Effector memory CD4-positive, alpha-beta T cell (primary cell): ENCODE results near the gene FLAD1.

Experiments
- DNase-seq, 3 donors: peaks; one replicate each; pipeline ENCODE4 v3.0.0-alpha.2; 2020
- H3K27ac ChIP-seq: 2 replicates; pipeline ENCODE4 v1.7.0; 2013; ENCODE audit warnings: mild to moderate bottlenecking, low read length, moderate library complexity; ENCODE audit not compliant: insufficient read depth, poor library complexity, severe bottlenecking
- H3K27me3 ChIP-seq: replicated peaks from 2 replicates; pipeline ENCODE4 v1.7.0; 2013; ENCODE audit warnings: mild to moderate bottlenecking, low read length; ENCODE audit not compliant: insufficient read depth, control insufficient read depth, poor library complexity, severe bottlenecking
- H3K36me3 ChIP-seq: 2 replicates; pipeline ENCODE4 v1.7.0; 2013; ENCODE audit warnings: mild to moderate bottlenecking, low read length, moderate library complexity; ENCODE audit not compliant: control insufficient read depth, insufficient read depth
- H3K4me1 ChIP-seq: 2 replicates; pipeline ENCODE4 v1.7.0; 2013; ENCODE audit warnings: low read length, mild to moderate bottlenecking; ENCODE audit not compliant: control insufficient read depth, insufficient read depth, poor library complexity, severe bottlenecking
- H3K4me3 ChIP-seq: 2 replicates; pipeline ENCODE4 v1.7.0; 2013; ENCODE audit warnings: low read length, low read depth, mild to moderate bottlenecking; ENCODE audit not compliant: insufficient read depth, poor library complexity, severe bottlenecking
- H3K9me3 ChIP-seq: 2 replicates; pipeline ENCODE4 v1.7.0; 2013; ENCODE audit warnings: mild to moderate bottlenecking, low read length, moderate library complexity; ENCODE audit not compliant: control insufficient read depth

FLAD1 gene

GRCh38 chr1:154998818-154999570 is 15.8 kb downstream of the FLAD1 start:
- Histone ChIP-seq H3K4me1 (peaks cover 24% of the 10 kb centered on the region), H3K27ac (peak overlapping the region; percentile 98), H3K4me3 (peak overlapping the region; percentile 53), H3K9me3 (no peaks in the 10 kb centered on the region), H3K36me3 (no peaks in the 10 kb centered on the region), H3K27me3 (no peaks in the 10 kb centered on the region)
- peak; percentile 41 to 47 (median 44) for DNase-seq

DNA sequence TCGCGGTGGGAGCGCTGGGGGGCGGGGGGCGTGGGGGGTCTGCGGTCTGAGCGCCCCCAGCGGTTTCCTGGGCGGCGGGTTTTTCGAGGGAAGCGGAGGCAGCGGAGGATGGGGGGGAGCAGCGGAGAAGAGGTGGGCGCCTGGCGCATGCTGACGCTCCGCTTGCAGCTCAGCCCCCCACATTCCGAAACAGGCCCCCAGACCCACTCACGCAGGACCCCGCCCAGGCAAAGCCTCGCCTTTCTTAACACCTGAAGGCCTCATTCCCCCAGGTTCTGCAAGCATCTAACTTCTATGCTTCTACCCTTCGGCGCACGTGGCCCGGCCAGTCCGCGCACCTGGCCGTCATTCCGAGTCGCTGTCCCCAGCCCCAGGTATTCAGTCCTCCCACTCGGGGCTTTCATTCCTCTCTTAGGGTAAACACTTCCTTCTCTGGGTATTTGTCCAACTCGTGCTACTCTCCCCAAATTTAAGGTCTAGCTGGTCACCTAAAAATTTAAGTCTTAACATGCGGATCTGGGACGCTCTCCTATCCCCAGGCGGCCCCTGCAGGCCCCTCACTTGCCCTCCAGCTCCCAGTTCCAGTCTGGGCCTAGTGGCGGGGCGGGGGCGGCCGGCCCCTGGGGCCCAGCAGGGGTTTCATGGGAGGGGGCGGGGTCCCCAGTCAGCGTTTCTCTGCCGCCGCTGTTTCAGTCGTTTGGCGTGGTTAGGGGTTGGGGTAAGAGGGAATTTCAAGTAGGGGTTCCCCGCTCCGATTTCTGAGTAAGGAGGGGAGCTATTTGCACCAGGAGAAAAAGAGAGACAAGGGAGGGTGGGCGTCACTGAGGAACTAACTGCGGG is 16.6 kb downstream of the FLAD1 start:
- Histone ChIP-seq H3K4me1 (peaks cover 32% of the 10 kb centered on the region), H3K36me3 (no peaks in the 10 kb centered on the region), H3K27me3 (no peaks in the 10 kb centered on the region), H3K9me3 (no peaks in the 10 kb centered on the region), H3K4me3 (peak overlapping the region; percentile 53), H3K27ac (peak overlapping the region; percentile 98)
- peak; percentile 40 to 42 (median 42) for DNase-seq

DNA sequence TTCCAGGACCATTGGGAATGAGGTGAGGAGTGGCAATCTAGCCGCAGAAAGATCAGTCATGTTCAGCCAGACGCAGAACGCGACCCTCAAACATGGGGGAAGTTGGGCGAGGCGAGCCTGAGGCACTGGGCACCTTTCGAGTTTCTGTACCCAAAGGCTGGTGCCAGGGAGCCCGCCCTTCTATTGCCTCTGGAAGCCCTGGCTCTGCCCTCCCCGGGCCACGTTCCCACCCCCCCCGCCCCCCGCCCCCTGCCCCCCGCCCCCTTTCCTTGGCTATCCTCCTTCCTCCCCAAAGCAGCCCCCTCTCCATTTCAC is 17.2 kb downstream of the FLAD1 start:
- peaks cover 38% of the 10 kb centered on the region for H3K4me1 ChIP-seq
- DNase-seq = no peak
- H3K4me3 ChIP-seq = peak overlapping the region; percentile 87
- H3K27me3 ChIP-seq = no peaks in the 10 kb centered on the region
- peak overlapping the region; percentile 98 for H3K27ac ChIP-seq
- no peaks in the 10 kb centered on the region for H3K36me3 ChIP-seq
- no peaks in the 10 kb centered on the region for H3K9me3 ChIP-seq

DNA sequence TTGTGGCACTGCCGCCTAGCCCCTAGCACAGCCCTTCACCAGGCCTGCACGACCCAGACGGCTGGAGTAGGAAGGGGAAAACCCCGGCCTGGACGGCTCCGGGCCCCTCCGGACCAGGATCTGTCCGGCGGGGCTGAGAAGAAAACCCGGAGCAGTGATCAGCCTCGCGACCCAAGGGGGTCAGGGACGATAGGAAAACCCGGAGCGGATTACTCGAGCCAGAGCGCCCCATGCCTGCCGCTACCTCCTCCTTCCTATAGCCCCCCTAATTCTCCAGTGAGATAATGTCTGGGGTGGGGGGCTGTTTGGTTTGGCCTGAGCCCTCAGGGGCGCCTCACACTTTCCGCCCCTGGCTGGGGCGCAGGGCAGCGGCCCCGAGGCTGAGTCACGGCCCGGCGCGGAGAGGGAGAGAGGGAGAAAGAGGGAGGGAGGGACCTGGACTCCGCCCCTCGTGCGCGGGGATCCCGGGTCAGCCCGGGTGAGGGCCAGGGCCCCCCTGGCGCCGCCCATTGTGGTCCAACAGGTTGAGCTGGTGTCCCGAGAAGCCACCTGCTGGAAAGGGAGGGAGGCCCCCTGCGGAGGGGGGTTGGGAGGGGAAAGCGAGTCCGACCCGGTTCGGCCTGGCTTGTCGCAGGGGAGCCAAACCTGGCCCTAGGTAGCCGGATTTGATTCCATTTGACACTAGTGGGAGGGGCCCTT is 17.7 kb downstream of the FLAD1 start:
- peak overlapping the region; percentile 87 for H3K4me3 ChIP-seq
- peaks cover 43% of the 10 kb centered on the region for H3K4me1 ChIP-seq
- DNase-seq = peak; percentile 81 to 82 (median 81)
- H3K36me3 ChIP-seq = no peaks in the 10 kb centered on the region
- H3K9me3 ChIP-seq = no peaks in the 10 kb centered on the region
- H3K27ac ChIP-seq = peak overlapping the region; percentile 98
- H3K27me3 ChIP-seq = no peaks in the 10 kb centered on the region

GRCh38 chr1:155001425-155001674 is 18.2 kb downstream of the FLAD1 start:
- no peak for DNase-seq
- Histone ChIP-seq H3K4me1 (peaks cover 48% of the 10 kb centered on the region), H3K9me3 (no peaks in the 10 kb centered on the region), H3K4me3 (peak overlapping the region; percentile 87), H3K27me3 (no peaks in the 10 kb centered on the region), H3K36me3 (no peaks in the 10 kb centered on the region), H3K27ac (peak overlapping the region; percentile 98)

- Histone ChIP-seq H3K27ac (peak overlapping the region; percentile 98), H3K9me3 (no peaks in the 10 kb centered on the region), H3K4me3 (peak overlapping the region; percentile 87), H3K27me3 (no peaks in the 10 kb centered on the region), H3K36me3 (no peaks in the 10 kb centered on the region), H3K4me1 (peaks cover 53% of the 10 kb centered on the region)
- peak; percentile 91 to 97 (median 95) for DNase-seq
Measured at GRCh38 chr1:155001675-155002463, 18.7 kb downstream of the FLAD1 start.

GRCh38 chr1:155002464-155003226 is 19.5 kb downstream of the FLAD1 start, which contains the start of gene ZBTB7B:
Gene ZBTB7B, plus strand, starts transcription at chr1:155002802. Its CDS starts 11,859 bp downstream, at chr1:155014661.
- no peak for DNase-seq
- H3K4me3 ChIP-seq = peak within 1 kb of the TSS; percentile 87
- peak within 1 kb of the TSS; percentile 98 for H3K27ac ChIP-seq
- H3K36me3 ChIP-seq = no peaks in the 10 kb centered on the region
- no peaks in the 10 kb centered on the region for H3K9me3 ChIP-seq
- H3K4me1 ChIP-seq = peaks cover 61% of the 10 kb centered on the region
- H3K27me3 ChIP-seq = no peaks in the 10 kb centered on the region

DNA sequence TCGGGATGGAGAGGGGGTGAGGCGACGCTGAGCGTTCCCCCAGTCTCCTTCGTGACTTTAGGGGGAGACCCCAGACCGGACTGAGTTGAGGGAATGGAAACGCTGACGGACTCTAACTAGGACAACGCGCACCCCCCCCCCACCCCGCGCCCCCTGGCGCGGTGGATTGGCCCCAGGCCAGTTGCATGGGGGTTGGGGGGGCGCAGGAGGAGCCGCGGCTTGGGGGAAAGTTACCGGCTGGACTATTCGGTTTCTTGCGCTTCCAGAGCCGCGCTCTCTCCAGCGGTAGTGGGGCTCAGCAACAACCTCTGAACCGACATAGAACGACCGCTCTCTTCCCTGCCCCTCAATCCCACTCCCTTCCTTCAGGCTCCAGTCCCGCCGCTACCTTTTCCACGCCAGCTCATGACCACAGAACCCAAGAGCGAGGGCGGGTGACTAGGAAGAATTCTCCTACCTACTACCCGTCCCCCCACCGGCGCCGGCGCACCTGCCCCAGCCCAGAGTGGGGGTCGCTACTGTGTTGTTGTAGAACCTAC is 20.2 kb downstream of the FLAD1 start:
- no peaks in the 10 kb centered on the region for H3K36me3 ChIP-seq
- DNase-seq = no peak
- H3K27ac ChIP-seq = peak overlapping the region; percentile 77
- H3K4me3 ChIP-seq = peak overlapping the region; percentile 83
- H3K4me1 ChIP-seq = peaks cover 68% of the 10 kb centered on the region
- H3K9me3 ChIP-seq = no peaks in the 10 kb centered on the region
- no peaks in the 10 kb centered on the region for H3K27me3 ChIP-seq
